ENCODE measurements around the gene KIAA0319L.
"Not testable (repeated sequence)": the region's sequence is repeated elsewhere in the genome, so short reads cannot be mapped to it uniquely, and the experiment has no call there.

Gene KIAA0319L

GRCh38 chr1:35585281-35585680 lies 28.1 kb upstream of the KIAA0319L start:
- DNase-seq (ENCODE audit: low read depth): no peak
- in situ Hi-C loops (cut with HindIII; ENCODE audit: low sequenced_read_pairs): no loop called here
- TF ChIP-seq CTCF (IDR thresholded peaks at IDR 0.05; ENCODE audit: low read depth, low read length, missing control alignments): no peak
- H3K4me3 ChIP-seq (ENCODE audit: low read depth, low read length): no peak overlapping the region

GRCh38 chr1:35581621-35582020 lies 24.4 kb upstream of the KIAA0319L start:
- H3K4me3 ChIP-seq (ENCODE audit: low read depth, low read length); DNase-seq (ENCODE audit: low read depth); in situ Hi-C loops (cut with HindIII; ENCODE audit: low sequenced_read_pairs): not testable (repeated sequence)

- H3K4me3 ChIP-seq (ENCODE audit: low read depth, low read length): no peak overlapping the region
- no peak for DNase-seq (ENCODE audit: low read depth)
- in situ Hi-C loops (cut with HindIII; ENCODE audit: low sequenced_read_pairs): no loop called here
- TF ChIP-seq CTCF (IDR thresholded peaks at IDR 0.05; ENCODE audit: low read depth, low read length, missing control alignments): no peak
These were observed 23.8 kb upstream of the KIAA0319L start for GRCh38 chr1:35580949-35581388.

- no peak for TF ChIP-seq CTCF (IDR thresholded peaks at IDR 0.05; ENCODE audit: low read depth, low read length, missing control alignments)
- peak overlapping the region; percentile 10 for H3K4me3 ChIP-seq (ENCODE audit: low read depth, low read length)
- no peak for DNase-seq (ENCODE audit: low read depth)
- in situ Hi-C loops (cut with HindIII; ENCODE audit: low sequenced_read_pairs): no loop called here
These were observed 20.1 kb upstream of the KIAA0319L start for GRCh38 chr1:35577071-35577998.

GRCh38 chr1:35576766-35577070 lies 19.5 kb upstream of the KIAA0319L start:
- DNase-seq (ENCODE audit: low read depth); H3K4me3 ChIP-seq (ENCODE audit: low read depth, low read length); in situ Hi-C loops (cut with HindIII; ENCODE audit: low sequenced_read_pairs): not testable (repeated sequence)

GRCh38 chr1:35576061-35576765 lies 19.0 kb upstream of the KIAA0319L start:
- in situ Hi-C loops (cut with HindIII; ENCODE audit: low sequenced_read_pairs): no loop called here
- no peak overlapping the region for H3K4me3 ChIP-seq (ENCODE audit: low read depth, low read length)
- no peak for TF ChIP-seq CTCF (IDR thresholded peaks at IDR 0.05; ENCODE audit: low read depth, low read length, missing control alignments)
- DNase-seq (ENCODE audit: low read depth): no peak

- TF ChIP-seq CTCF (IDR thresholded peaks at IDR 0.05; ENCODE audit: low read depth, low read length, missing control alignments): no peak
- in situ Hi-C loops (cut with HindIII; ENCODE audit: low sequenced_read_pairs): no loop called here
- H3K4me3 ChIP-seq (ENCODE audit: low read depth, low read length): no peak overlapping the region
- DNase-seq (ENCODE audit: low read depth): no peak
These were observed 18.3 kb upstream of the KIAA0319L start for GRCh38 chr1:35575416-35575958.
